Cardiac muscle cell (in vitro differentiated cells and primary cell): ENCODE results near the gene CNTNAP2. TPM values are rescaled to one million over a fixed set of nuclear protein-coding genes. Genes with fewer than 3 reads are reported as not detected.

Source experiments
- DNase-seq, 2 donors: peaks; one replicate each; pipeline versions ENCODE4 v3.0.0 to v3.0.0-alpha.2; 2010 to 2017; ENCODE audit warnings: low read depth in 1 of 2, low spot score in 1 of 2
- H3K27ac ChIP-seq: fragments of 200-600 bp; sonication (generic); 2 replicates; pipeline ENCODE4 v1.5.1; 2016
- H3K27me3 ChIP-seq: fragments of 200-600 bp; sonication (generic); 2 replicates; pipeline ENCODE4 v1.6.0; 2016; ENCODE audit warnings: control low read depth
- H3K36me3 ChIP-seq: fragments of 200-600 bp; sonication (generic); 2 replicates; pipeline ENCODE4 v1.5.1; 2016; ENCODE audit warnings: control low read depth
- H3K4me1 ChIP-seq: fragments of 200-600 bp; sonication (generic); 2 replicates; pipeline ENCODE4 v1.8.1; 2017; ENCODE audit warnings: low read depth, mild to moderate bottlenecking, mixed run types
- H3K4me3 ChIP-seq: fragments of 200-600 bp; sonication (generic); 2 replicates; pipeline ENCODE4 v1.5.1; 2016; ENCODE audit warnings: mild to moderate bottlenecking
- H3K9me3 ChIP-seq: fragments of 200-600 bp; sonication (generic); 2 replicates; pipeline ENCODE4 v1.5.1; 2017; ENCODE audit warnings: low read depth, mild to moderate bottlenecking, control low read depth
- polyA plus RNA-seq: library from polyadenylated mRNA; unstranded; fragments of >200 nt; fragmentation: Nextera tagmentation; extraction: Ambion mirVana; gene quantifications from 2 replicates; pipeline ENCODE4 v1.2.1, GENCODE V29; 2016
- total RNA-seq: library from RNA; depleted of rRNA; stranded (reverse); fragments of >200 nt; gene quantifications from 2 replicates; pipeline ENCODE4 v1.2.3, GENCODE V29; 2016
- TF ChIP-seq, protein P1 (sequence below): IDR thresholded peaks from 2 replicates; pipeline ENCODE4 v1.5.1; 2012; ENCODE audit warnings: low read depth, mild to moderate bottlenecking, low read length

Gene CNTNAP2
- total and polyA plus RNA-seq, 2 experiments from 2014 or later: 4.8 to 5.1 TPM

DNA sequence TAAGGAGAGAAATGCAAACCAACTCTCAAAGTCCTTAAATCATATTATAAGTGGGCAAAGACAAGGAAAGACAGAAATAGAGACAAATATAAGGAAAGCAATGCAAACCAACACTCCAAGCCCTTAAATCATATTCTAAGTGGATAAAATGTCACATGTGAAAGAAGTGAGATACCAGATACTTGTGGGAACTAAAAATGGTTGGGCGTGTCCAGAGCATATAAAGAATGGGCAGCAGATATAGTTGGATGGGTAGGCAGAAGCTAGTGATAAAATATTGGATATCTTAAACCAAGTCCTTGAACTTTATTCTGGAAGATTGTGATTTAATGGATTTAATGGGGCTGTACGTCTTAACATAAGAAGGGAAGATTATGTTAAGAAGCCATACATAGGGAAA lies 1408.7 kb downstream of the CNTNAP2 start:
- no peak overlapping the region for H3K4me3 ChIP-seq
- no peaks in the 10 kb centered on the region for H3K27me3 ChIP-seq
- no peaks in the 10 kb centered on the region for H3K4me1 ChIP-seq
- TF ChIP-seq, protein P1, sequence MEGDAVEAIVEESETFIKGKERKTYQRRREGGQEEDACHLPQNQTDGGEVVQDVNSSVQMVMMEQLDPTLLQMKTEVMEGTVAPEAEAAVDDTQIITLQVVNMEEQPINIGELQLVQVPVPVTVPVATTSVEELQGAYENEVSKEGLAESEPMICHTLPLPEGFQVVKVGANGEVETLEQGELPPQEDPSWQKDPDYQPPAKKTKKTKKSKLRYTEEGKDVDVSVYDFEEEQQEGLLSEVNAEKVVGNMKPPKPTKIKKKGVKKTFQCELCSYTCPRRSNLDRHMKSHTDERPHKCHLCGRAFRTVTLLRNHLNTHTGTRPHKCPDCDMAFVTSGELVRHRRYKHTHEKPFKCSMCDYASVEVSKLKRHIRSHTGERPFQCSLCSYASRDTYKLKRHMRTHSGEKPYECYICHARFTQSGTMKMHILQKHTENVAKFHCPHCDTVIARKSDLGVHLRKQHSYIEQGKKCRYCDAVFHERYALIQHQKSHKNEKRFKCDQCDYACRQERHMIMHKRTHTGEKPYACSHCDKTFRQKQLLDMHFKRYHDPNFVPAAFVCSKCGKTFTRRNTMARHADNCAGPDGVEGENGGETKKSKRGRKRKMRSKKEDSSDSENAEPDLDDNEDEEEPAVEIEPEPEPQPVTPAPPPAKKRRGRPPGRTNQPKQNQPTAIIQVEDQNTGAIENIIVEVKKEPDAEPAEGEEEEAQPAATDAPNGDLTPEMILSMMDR: no peak
- H3K27ac ChIP-seq: no peak overlapping the region
- no peak for DNase-seq
- no peaks in the 10 kb centered on the region for H3K9me3 ChIP-seq
- H3K36me3 ChIP-seq: no peaks in the 10 kb centered on the region

DNA sequence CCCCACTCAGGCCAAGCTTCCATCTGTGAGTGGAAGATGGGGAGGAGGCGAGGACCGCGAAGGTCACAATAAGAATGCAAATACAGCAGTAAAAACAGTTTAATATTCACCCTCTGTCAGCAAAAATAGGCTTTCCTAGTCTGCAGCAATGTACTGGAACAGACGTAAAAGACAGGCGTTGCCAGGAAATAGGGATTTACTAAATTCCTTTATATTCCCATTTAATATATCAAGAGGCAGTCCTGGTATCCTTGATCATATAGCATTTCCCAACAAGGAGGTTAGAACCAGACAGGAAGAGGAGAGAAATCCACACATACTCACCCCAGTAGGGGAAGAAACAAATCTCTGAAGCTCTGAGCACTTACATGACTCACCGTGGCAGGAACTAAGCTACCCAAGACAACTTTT lies 1419.1 kb downstream of the CNTNAP2 start:
- no peak overlapping the region for H3K27ac ChIP-seq
- H3K36me3 ChIP-seq: no peaks in the 10 kb centered on the region
- H3K4me3 ChIP-seq: no peak overlapping the region
- peak in 1 of 2 donors; percentile 50 for DNase-seq
- no peaks in the 10 kb centered on the region for H3K4me1 ChIP-seq
- TF ChIP-seq, protein P1: no peak
- H3K27me3 ChIP-seq: no peaks in the 10 kb centered on the region
- H3K9me3 ChIP-seq: no peaks in the 10 kb centered on the region

DNA sequence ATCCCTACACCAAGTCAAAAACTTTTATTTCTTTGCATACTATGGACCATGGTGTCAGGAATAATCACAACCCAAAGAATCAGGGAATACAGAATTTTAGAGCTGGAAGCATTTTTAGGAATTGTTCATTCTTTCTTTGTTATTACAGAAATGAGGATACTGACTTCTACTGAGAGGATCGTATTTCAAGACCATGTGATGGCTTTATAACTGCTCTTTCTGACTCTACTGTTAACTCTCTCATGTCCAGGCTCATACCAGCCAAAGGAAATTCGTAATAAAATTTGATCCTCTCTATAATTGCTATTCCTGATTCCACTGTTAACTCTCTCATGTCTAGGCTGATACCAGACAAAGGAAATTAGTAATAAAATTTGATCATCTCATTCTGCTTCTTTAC lies 1423.1 kb downstream of the CNTNAP2 start:
- Histone ChIP-seq H3K4me3 (no peak overlapping the region), H3K9me3 (no peaks in the 10 kb centered on the region), H3K4me1 (no peaks in the 10 kb centered on the region), H3K27ac (no peak overlapping the region), H3K36me3 (no peaks in the 10 kb centered on the region), H3K27me3 (no peaks in the 10 kb centered on the region)
- DNase-seq: no peak
- TF ChIP-seq, protein P1: no peak

DNA sequence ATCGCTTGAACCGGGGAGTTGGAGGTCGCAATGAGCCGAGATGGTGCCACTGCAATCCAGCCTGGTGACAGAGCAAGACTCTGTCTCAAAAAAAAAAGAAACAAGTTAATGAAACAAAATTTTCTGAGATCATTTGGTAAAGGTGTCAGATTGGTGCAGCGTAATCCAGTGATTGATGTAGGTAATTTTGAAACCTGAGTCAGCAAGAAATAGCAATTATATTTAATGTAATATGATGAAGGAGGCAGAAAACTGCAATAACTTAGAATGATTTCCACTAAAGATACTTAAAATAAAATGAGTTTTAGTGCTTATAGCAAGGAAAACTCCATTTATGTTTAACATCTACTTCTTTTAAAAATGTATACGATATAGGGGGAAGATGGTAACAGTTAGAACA lies 1424.1 kb downstream of the CNTNAP2 start:
- no peaks in the 10 kb centered on the region for H3K4me1 ChIP-seq
- H3K36me3 ChIP-seq: no peaks in the 10 kb centered on the region
- no peak overlapping the region for H3K27ac ChIP-seq
- DNase-seq: no peak
- H3K27me3 ChIP-seq: no peaks in the 10 kb centered on the region
- H3K4me3 ChIP-seq: no peak overlapping the region
- H3K9me3 ChIP-seq: no peaks in the 10 kb centered on the region
- TF ChIP-seq, protein P1: no peak

DNA sequence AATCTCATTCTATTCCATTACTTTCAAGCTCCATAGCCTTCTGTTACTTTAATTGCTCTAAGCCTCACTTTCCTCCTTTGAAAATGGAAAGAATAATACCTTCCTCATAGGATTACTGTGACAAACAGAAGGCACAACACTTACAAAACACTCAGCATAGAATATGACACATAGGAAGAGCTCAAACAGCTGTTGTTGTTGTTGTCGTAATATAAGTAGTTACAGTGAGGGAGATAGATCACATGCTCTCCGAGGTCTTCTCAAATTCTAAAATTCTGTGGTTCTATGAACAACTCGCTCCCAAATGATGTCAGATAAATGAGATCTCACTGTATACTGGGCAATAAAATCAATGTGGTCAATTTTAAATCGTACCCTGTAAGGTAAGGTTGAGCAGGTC lies 1424.7 kb downstream of the CNTNAP2 start:
- Histone ChIP-seq H3K4me1 (no peaks in the 10 kb centered on the region), H3K27me3 (no peaks in the 10 kb centered on the region), H3K36me3 (no peaks in the 10 kb centered on the region), H3K4me3 (no peak overlapping the region), H3K9me3 (no peaks in the 10 kb centered on the region), H3K27ac (no peak overlapping the region)
- DNase-seq: no peak
- TF ChIP-seq, protein P1: no peak
